Spleen (tissue), 7 donors: ENCODE results near the gene PALM.

Source experiments
- CTCF ChIP-seq, 11 experiments: fragments of 200-600 bp in 7 of 11; fragments of 450-650 bp in 4 of 11; sonication (generic) in 4 of 11; IDR thresholded peaks in 8 of 11; conservative IDR thresholded peaks in 3 of 11; 1 replicate in 7 of 11; 2 replicates in 4 of 11; pipeline versions ENCODE4 v1.4.0 to v1.8.0; 2016 to 2021; ENCODE audit warnings: antibody characterized with exemption in 11 of 11, inconsistent platforms in 4 of 11, mild to moderate bottlenecking in 1 of 11
- POLR2A ChIP-seq, 3 donors: fragments of 450-650 bp; IDR thresholded peaks; one replicate each; pipeline ENCODE4 v1.5.1; 2017; ENCODE audit warnings: antibody characterized with exemption in 3 of 3, mild to moderate bottlenecking in 1 of 3
- POLR2AphosphoS5 ChIP-seq, 3 donors: sonication (generic); formaldehyde crosslinking; IDR thresholded peaks; one replicate each; pipeline ENCODE4 v1.5.1; 2017; ENCODE audit warnings: antibody characterized with exemption in 3 of 3
- donor health status: DM: no; HTN: no; CAD: no; lungs with moderate emphysema.
- donor health status: DM: no; HTN: no; CAD: no.
- donor health status: DM: no; HTN: no; CAD: no.

GRCh38 chr19:734716-735115 is 26.0 kb downstream of the PALM start:
- TF ChIP-seq CTCF (IDR thresholded peaks at IDR 0.05 in 8 of 11, conservative IDR thresholded peaks at IDR 0.05 in 3 of 11) (no peak), POLR2AphosphoS5 (IDR thresholded peaks at IDR 0.05) (no peak), POLR2A (IDR thresholded peaks at IDR 0.05) (no peak)
